ENCODE measurements around the gene TMPRSS13.
"Not testable (repeated sequence)": the region's sequence is repeated elsewhere in the genome, so short reads cannot be mapped to it uniquely, and the experiment has no call there.

Gene TMPRSS13

DNA sequence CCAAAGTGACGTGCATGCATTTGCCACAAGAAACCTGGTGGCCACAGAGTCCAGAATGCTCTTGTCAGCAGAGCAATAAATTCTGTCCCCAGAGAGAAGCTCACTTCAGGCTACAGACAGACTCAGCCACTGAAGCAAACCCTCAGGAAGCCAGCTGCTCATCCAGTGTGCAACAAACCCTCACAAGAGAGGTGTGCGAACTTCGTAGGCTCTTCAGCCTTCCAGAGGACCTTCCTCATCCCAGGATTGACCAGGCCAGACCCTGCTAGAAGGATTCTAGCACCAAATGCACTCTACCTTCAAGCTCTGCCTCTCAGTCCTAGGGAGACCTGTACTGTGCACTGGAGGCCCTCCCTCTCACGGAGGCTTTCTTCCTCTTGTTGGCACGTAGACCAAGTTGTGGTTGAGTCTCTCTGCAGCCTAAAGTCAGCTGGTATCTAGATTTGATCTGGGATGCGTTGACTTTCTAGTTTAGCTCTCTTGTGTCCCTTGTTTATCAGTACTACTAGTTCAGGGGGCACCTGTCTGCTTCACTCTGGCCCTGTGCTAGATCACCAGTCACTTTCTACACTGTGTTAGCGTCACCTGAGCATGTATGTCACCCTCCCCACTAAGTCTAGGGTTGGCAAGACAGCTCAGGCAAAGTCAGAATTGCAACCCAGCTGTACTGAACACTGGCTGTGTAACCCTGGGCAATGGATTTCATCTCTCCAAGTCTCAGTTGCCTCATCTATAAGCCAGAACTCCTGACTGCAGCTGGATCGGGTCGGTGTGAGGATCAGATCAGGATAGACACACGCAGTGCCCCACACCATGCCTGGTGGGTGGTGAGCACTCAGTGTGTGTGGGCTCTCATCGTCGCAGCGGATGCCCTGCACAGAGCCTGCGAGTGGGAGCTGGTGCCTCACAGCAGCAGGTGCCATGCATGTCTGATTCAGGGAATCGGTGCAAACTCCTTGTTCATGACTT, 22.1 kb upstream of the TMPRSS13 start:
- no peak for DNase-seq (ENCODE audit: low read depth)

DNA sequence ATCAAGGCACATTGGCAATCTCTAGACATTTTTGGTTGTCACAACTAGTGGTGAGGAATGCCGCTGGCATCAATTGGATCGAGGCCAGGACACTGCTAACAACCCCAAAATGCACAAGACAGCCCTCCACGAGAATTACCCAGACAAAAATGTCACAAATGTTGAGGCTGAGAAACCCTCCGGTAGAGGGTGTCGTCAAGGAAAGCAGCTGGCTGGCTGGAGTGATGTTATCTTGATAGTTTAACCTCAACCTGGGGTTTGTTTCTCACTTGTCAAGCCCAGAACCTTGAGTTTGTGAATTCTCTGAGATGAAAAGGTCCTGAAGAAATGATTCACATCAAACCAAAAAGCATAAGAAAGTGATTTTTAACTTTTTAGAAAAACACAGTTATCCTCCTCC, 21.1 kb upstream of the TMPRSS13 start:
- no peak for DNase-seq (ENCODE audit: low read depth)

DNA sequence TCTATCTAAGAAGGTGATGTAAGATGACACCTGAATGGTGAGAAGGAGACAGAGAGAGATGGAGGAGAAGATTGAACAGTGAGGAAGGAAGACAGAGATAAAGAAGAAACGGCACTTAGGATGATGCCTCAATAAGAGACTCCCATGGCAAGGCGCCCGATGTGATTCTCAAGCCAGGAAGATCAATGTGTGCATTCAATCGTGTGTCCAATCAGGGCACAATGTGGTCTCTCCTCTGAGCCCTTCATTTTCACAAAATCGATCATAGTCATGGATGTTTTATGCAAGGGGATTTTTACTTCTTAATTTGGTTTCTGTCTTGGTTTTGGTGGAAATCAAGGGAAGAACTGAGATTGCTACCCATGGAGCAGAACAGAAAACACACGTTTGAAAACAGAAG, 19.9 kb upstream of the TMPRSS13 start:
- DNase-seq (ENCODE audit: low read depth), result no peak

DNA sequence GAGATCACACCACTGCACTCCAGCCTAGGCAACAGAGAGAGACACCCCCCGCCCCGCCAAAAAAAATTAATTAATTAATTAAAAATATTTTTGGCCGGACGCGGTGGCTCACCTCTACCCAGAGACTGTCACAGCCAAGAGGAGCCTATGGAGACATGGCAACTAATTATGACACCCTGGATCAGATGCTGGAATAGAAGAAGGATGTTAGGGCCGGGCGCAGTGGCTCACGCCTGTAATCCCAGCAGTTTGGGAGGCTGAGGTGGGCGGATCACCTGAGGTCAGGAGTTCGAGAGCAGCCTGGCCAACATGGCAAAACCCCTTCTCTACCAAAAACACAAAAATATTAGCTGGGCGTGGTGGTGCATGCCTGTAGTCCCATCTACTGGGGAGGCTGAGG, 19.3 kb upstream of the TMPRSS13 start:
- not testable (repeated sequence) for DNase-seq (ENCODE audit: low read depth)

DNA sequence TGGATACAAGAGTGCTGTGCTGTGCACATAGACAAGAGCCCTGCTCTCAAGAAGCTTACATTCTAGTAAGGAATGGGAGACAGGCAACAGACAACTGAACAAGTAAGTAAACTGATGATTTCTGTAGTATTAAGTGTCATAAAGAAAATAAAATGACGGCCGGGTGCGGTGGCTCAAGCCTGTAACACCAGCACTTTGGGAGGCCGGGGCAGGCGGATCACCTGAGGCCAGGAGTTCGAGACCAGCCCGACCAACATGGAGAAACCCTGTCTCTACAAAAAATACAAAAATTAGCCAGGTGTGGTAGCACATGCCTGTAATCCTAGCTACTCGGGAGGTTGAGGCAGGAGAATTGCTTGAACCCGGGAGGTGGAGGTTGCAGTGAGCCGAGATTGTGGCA, 18.5 kb upstream of the TMPRSS13 start:
- DNase-seq (ENCODE audit: low read depth), result not testable (repeated sequence)

DNA sequence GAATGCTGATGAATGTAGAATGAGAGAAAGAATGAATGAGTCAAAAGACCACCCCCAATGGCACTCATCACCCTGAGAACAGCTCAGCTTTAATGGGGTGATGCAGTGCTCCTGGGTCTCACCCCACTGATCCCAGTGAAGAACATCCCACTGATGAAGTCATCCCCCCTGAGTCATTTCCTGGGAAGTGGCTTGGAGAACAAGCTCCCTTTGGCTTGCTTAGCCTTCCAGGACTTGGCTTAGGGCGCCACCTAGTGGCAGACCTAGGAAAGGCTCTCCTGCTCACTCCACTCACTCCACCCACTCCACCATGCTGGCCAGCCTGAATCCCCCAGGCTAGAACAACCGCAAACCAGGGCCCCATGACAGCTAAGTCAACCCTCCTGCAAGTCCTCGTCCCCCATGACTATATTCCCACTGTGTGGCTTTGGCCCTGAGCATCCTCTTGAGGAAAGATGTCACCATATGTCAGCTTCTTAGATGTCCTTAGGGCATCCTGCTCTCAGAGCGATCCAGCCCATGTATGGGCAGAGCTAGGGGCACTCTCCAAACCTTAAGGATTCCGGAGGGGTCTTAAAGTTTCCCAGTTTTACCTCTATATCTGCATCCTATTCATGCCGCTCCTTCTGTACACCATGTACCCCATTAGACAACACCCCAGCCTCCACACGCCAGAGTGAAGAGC, 17.8 kb upstream of the TMPRSS13 start:
- peak; percentile 85 for DNase-seq (ENCODE audit: low read depth)

DNA sequence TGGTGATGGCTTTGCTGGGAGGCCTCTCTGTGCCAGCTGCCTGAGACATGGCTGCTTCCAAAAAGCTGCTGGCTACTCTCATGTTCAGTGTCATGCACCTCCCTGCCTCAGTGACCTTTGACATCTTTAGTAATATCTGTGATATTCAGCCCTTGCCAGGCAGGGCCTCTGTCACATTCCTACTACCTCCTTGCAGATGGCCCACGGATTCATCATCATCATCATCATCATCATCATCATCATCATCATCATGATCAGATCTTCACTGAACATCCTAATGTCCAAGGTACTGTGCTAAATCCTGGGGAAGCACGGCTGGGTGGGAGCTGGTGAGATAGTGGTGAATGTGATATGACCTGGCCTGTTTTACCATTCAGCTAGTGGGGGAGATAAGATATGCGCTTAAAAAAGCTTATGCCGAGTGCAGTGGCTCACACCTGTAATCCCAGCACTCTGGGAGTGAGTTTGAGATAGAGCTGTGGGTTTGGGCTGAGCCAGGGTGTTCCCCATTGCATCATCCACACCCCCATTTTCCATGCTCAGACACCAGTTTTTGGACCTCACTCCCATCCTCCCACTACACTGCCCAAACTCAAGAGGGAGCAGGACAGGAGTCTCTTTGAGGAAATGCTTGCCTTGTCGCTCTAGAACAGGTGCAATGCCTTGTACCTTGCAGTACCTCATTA, 17.1 kb upstream of the TMPRSS13 start:
- DNase-seq (ENCODE audit: low read depth), result no peak

DNA sequence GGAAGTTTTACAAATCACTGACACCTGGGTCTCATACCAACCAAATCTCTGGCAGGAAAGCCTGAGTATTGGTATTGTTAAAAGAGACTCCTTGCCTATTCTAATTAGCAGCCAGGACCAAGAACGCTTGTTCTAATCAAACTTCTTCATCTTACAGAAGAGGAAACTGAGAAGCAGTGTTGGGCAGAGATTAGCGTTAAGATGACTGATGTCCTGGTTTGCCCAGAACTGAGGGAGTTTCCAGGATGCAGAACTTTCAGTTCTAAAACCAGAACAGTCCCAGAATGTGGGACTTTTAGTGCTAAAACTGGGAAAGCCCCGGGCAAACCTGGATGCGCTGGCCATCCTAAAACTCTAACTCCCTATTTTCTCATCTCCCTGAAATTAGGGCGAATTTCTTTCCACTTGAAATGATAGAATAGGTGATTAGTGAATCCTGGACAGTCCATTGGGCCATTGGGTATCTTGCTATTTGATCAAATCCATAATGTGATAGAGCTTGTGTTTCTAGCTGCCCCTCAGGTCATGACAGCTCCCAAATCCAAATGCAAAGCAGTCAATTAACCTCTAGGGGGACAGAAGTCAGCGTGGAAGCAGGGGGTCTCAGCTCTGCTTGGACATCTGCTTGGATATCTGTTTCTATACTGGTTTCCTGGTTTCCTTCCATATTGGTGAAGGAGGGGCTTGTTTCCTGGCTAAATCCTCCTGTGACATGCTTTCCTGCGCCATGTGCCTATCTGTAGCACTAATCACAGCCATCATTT, 16.0 kb upstream of the TMPRSS13 start:
- DNase-seq (ENCODE audit: low read depth), result no peak

DNA sequence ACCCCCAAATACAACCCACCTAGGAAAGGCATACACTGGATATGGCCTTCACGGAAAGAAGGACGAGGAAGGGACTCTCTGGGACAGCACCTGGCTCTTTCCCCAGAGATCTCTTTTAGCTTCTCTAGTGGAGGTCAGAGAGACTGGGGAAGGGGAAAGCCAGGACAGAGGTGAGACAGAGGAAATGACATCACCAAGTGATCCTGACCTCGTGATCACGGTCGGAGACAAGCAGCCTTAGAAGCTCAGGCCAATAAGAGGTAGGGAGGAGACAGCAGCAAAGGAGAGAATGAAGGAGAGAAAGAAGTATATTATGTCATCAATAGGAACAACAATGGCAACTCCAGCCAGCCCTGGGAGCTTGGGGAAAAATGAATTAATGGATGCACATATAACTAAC, 15.4 kb upstream of the TMPRSS13 start:
- no peak for DNase-seq (ENCODE audit: low read depth)

DNA sequence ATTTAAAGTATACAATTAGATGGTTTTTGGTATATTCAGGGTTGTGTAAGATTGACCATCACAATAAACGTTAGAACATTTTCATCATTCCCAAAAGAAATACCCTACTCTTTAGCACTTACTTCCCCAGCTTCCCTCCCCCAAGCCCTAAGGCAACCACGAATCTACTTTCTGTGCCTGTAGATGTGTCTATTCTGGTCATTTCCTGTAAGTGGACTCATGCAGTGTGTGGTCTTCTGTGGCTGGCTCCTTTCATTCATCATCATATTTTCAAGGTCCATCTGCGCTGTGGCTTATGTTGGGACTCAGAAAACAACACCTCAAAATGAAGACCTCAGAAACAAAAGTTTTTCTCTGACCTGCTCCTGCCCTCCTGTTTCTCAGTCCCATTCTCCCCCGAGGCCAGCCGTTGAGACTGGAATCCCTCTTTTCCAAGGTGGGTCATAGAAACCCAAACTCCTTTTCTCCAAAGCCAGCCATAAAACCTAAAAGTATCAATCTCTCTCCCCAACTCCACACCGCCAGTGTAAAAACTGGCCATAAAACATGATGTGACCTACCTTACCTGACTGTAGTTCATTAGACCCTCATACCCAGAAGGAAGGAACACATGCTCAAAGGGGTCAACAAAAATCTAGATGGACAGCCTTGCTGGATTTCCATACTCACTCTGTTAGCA, 12.9 kb upstream of the TMPRSS13 start:
- no peak for DNase-seq (ENCODE audit: low read depth)

DNA sequence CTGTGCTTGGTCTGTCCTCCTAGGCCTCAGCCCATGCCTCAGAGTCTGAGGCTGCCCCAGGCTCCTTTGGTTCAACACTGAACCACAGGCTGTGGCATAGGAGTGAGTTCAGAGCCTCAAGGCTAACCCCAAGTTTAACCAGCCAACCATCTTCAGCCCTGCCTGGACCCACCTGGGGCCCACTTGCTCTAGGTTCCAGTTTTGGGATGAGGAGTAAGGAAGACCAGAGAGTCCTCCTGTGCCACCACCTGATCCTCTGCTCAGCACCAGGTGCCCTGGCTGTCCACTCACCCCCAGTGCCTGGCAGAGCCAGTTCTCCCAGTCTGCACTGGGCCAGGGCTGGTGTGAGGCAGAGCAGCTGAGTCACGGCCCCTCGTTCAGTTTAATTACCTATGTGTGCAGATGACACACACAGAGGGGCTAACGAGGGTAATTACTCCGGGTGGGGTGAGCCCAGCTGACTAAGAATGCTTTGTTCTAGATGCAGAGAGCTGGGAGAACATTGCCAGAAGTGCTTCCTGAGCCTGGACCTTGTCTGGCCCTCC, 12.0 kb upstream of the TMPRSS13 start:
- DNase-seq (ENCODE audit: low read depth), result no peak

DNA sequence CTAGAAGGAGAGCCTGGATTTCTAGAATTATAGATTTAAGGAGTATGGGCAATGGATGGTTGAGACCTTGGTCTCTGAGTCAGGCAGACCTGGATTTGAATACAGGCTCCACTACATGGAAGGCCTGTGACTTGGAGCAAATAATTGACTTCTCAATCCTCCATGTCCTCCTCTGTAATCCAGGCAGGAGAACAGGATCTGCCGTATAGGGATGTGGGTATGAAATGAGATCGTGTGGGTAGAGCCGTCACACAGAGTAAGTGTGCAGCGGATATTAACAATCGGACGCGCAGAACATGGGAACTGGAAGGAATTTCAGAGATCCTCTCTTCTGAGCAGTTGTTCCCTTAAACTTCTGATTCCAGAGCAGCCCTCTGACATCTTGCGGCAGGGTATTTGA, 11.5 kb upstream of the TMPRSS13 start:
- no peak for DNase-seq (ENCODE audit: low read depth)

DNA sequence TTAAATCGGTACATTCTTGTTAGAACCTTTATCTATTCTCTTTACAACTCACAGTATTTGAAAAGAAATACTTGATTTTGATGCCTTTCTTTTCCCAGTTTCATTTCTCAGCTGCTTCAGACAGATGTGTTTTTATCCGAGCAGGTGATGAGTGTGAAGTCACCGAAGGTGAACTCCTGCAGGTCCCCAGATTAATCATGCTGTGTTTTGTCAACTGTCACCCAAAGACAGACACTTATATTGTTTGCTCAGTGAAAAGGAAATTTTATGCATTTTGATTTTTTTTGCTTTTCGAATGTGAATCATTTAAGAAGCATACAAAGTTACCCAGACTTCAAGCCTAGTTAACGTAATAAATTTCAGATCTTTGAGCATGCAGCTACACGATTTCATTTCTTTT, 7.8 kb upstream of the TMPRSS13 start:
- DNase-seq (ENCODE audit: low read depth), result no peak

DNA sequence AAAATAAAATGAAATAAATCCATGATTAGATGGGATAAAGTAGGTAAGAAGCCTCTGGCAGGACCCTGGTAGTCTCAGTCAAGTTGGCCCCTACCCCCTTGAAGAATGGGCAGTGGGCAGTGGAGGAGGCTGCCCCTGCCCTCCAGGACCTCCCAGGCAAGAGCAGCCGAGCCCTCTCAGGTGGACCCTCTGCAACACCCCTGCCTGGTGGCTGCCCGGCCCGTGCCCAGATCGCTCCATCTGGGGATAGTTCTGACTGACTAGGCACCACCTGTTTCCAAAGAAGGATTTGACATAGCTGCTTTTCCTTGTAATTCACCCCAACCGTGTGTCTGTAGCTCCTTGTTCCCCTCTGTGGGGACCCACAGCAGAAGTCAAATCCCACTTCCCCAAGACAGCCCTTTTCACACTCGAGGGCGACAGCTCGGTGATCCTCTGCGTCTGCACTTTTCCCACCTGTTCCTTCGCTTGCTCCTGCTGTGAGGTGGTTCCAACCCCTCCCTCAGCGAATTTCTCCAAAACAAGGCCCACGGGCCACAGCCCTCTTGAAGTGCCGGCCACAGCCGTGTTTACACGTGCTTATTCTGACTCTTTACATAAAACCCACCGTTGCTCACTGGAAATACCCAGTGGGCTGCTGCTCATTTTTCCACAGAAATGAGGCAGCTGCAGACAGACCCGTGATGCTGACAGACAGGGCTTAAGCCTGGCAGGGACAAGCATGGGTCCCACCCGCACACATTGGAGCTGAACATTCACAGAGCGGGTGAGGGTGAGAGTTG, 5.5 kb upstream of the TMPRSS13 start:
- DNase-seq (ENCODE audit: low read depth), result no peak

DNA sequence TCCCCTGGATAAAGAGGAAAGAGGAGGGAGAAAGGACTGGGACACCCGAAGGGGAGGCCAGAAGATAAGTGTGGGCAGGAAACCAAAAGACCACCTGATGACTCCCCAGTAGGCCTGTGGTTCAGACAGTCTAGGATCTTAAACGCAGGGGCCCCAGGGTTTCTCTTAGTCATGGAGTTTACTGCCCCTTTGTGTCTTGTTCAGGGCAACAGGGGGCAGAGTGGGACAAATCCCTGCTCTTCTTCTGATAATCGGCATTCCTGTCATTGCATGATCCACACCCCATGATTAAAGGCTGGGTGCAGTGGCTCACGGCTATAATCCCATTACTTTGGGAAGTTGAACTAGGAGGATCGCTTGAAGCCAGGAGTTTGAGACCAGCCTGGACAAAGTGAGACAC, 4.7 kb upstream of the TMPRSS13 start:
- no peak for DNase-seq (ENCODE audit: low read depth)

DNA sequence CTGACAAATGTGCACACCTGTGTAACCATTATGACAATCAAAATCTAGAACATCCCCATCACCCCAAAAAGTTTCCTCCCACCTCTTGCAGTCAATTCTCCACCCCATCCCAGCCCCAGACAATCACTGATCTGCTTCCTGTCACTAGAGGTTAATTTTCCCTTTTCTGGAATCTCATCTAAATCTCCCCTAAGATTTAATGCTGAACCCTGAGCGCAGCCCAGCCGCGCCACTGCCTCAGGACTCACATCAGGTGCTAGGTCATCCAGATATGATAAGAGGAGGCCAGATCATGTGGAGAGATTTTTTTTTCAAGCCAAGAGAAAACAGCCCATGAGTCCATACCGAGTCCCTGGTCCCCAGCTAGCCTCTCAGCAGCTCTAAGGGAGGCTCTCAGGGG, 4.3 kb upstream of the TMPRSS13 start:
- DNase-seq (ENCODE audit: low read depth), result no peak

DNA sequence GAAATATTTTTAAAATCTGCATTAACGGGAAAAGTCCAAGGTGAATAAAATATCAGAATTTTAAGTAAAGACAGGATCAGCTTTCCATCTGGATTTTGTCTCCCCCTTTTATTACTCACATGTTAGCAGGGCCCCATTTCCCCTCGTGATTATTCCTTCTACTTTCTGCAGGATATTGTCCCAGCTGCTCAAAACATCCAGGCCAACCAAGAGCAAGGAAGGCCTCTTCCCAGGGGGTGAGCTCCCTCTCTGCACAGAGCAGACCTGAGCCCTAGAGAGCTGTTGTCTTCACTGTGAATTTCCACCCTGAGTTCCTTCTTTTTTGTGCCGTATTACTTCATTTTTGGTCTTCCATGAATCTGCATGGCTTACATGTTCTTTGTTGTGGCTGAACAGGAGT, 3.7 kb upstream of the TMPRSS13 start:
- no peak for DNase-seq (ENCODE audit: low read depth)

DNA sequence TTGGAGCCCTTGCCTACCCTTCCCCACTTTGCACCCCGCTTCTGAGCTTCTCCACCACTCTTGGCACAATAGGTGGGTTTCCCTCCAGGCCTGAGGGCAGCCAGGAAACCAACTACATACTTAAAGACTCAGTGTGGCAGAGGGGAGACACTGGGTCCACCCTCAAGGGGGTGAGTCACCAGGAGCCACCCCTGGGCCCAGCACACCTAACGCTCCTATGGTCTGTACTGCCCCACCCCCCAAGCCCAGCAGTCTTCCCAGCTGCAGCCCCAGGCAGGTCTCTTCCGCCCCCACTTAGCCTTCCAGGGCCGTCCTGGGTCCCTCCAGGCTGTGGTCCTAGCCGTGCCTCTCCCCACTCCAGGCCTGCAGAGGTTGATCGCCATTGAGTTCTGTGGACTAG, 3.2 kb upstream of the TMPRSS13 start:
- DNase-seq (ENCODE audit: low read depth), result no peak

DNA sequence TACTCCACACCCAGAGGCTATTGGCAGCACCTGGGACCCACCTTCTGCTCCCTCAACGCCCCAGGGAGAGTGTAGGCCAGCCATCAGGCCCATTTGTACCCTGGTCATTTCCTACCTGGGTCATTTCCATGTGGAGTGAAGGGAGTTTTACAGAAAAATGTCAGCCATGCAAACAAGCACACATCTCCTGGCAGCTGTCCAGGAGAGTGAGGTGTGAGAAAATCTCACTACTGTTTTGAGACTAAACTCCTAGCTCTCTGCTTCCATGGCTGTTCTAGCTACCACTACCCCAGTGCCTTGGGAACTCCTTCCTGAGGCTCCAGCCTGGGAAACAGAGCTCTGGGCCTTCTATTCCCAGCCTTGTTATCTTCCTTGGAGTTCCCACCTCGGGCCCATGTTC, 2.8 kb upstream of the TMPRSS13 start:
- no peak for DNase-seq (ENCODE audit: low read depth)

DNA sequence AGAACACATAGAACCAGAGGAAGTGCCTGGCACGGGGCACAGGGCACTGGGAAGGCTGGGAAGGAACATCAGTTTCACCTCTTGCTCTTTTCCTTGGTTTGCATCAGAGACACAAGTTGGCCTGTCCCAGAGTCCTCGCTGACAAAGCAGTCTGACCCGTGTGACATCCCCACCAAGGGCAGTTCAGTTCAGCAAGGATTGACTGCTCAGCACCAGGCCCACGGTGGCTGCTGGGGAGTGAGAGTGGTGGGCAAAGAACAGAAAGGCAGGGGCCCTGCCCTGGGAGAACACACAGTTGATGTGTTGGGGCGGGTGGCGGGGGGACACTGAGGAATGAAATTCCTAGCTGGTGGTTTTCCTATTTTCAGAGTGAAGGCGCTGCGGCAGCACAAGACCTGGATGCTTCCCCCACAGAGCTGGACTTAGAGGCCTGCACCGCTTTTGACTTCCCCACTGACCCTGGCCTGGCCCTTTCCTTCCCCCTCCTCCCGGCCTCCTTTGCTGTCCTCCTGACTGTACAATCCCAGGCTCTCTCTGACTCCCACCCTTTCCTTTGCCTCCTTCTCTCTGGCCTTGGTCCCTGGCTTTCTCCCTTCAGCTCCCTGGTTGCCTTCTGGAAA, 2.2 kb upstream of the TMPRSS13 start:
- DNase-seq (ENCODE audit: low read depth), result no peak
